GM18508 (cell line): ENCODE measurements around the gene PDXK.

Experiments
- ATAC-seq: cut with Tn5 transposase; IDR thresholded peaks from one replicate; pipeline ENCODE4 v1.9.1; 2021; ENCODE audit warnings: moderate number of reproducible peaks; ENCODE audit not compliant: insufficient read depth, unreplicated experiment

Gene PDXK

GRCh38 chr21:43739621-43740435 is 20.9 kb downstream of the PDXK start:
- ATAC-seq = no peak

DNA sequence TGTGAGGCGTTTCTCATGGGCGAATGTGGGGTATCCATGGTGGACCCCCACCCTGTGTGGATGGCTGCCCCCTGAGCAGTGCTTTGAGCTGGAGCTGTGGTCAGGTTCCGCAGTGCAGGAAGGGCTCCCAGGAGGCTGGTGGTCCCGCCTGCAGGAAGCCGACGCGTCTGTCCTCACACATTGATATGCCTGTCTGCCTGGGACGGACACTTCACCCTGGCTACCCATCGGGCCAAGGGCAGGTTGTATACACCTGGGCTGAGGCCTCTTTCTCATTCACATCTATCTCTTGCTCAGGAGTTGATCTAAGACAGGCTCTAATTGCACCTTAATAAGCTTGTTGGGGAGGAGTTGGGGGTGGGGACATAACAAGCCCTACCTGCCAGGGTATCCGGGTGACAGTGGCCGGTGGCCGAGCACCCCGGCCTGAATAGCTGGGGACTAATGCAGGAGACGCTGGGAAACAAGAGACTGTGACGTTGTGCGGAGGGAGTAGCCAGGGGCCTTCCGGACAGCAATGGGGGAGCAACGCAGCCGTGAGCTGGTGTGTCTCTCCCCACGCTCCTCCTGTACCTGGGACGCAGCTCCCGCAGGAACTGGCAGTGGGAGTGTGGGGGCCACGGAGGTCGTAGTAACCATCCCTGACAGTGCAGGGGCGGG is 21.7 kb downstream of the PDXK start:
- no peak for ATAC-seq

GRCh38 chr21:43741423-43742096 is 22.6 kb downstream of the PDXK start:
- no peak for ATAC-seq

GRCh38 chr21:43743947-43744346 is 25.0 kb downstream of the PDXK start:
- no peak for ATAC-seq

GRCh38 chr21:43744725-43745124 is 25.8 kb downstream of the PDXK start:
- ATAC-seq = no peak

DNA sequence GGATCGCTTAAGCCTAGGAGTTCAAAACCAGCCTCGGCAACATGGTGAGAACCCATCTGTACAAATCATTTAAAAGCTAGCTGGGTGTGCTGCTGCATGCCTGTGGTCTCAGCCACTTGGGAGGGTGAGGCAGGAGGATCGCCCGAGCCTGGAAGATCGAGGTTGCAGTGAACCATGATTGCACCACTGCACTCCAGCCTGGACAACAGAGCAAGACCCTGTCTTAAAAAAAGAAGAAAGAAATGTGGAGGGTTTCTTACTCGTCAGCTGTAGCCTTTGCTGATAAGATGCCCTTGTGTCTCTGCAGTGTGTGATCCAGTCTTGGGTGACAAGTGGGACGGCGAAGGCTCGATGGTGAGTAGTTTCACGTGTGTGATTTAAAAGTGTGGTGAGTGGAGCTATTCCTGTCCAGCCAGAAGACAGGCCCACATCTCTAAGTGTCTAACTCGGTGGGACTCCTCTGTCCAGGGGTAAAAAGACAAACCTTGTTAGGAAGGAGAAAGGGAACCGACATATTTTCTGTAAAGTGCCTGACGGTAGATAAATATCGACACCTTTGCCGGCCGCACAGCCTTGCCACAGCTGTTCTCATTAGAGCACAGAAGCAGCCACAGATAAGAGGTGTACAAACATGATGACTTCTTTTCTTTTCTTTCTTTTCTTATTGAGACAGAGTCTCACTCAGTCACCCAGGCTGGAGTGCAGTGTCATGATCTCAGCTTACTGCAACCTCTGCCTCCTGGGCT is 27.0 kb downstream of the PDXK start:
- ATAC-seq = no peak

DNA sequence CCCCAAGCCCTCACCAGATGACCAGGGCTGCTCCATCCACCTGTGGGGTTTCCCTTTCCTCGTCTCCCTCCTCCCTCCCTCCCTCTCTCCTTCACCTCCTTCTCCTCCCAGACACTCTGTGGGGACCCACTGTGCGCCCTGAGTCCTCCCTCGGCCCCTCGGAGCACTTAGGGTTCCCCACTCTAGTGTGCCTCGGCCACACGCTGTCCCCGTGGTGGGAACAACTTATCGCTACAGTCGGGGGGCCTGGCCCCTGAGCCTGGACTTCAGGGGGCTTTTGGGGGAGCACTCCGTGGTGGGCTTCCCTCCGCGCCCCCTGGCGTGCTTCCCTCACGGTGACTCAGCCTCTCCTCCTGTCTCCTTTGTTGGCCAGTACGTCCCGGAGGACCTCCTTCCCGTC is 29.7 kb downstream of the PDXK start:
- no peak for ATAC-seq

- no peak for ATAC-seq
Observed at GRCh38 chr21:43749651-43750262, 30.8 kb downstream of the PDXK start.

GRCh38 chr21:43750339-43751033 is 31.6 kb downstream of the PDXK start:
- no peak for ATAC-seq

DNA sequence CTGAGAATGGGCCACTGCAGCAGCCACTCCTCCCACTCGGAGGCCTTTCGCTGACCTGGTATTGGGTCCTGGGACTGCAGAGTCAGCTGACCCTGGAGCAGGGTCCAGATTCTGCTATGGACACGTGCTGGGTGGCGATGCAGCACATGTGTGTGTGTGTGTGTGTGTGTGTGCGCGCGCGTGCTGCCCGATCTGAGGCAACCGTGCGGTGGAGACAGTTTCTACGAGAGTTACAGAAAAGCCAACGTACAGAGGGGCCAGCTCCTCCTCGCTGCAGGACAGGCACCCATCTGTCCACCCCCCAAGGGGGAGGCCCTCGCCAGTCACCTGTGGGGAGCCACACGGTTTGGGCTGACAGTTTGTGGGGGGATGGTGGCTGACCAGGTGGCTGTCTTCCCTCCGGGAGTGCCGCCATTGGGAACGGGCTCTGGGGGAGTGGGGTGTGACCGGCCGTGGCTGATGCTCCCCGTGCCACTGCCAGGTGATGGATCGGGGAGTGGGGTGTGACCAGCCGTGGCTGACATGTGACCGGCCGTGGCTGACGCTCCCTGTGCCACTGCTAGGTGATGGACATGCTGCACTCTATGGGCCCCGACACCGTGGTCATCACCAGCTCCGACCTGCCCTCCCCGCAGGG is 33.1 kb downstream of the PDXK start:
- no peak for ATAC-seq

GRCh38 chr21:43752758-43753438 is 34.0 kb downstream of the PDXK start:
- no peak for ATAC-seq

- ATAC-seq = no peak
Observed at GRCh38 chr21:43753439-43753799, 34.5 kb downstream of the PDXK start.

GRCh38 chr21:43754948-43755781 is 36.2 kb downstream of the PDXK start:
- ATAC-seq = no peak

DNA sequence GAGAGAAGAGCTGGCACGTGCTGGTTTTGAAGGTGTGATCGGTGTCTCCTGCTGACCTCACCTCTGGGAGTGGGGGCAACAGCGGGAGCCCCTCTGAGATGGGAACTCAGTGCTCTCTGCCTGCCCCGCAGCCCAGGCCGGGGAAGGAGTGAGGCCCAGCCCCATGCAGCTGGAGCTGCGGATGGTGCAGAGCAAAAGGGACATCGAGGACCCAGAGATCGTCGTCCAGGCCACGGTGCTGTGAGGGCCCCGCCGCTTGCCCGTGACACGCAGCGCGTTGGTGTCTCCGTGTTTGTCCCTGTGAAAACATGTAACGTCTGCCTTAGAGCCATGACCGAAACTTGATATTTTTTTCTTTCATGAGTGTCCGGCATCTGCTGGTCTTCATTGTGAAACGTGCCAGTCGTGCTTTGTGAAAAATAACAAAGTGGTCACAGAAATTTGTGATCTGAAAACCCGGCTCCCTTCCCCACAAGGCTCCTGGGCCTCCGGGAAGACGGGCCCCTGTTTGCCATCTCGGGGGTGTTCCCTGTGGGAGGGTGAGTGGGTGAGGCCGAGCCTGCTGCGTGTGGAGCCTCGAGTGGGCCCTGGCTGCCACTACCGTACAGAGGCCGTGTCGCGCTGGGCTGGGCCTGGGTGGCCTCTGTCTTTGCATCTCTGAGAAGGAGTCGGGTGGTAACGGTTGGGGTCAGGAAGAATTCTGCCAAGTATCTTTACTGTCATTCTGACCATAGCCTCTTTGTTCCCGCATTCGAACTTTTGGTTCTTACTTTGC is 37.1 kb downstream of the PDXK start:
- no peak for ATAC-seq

DNA sequence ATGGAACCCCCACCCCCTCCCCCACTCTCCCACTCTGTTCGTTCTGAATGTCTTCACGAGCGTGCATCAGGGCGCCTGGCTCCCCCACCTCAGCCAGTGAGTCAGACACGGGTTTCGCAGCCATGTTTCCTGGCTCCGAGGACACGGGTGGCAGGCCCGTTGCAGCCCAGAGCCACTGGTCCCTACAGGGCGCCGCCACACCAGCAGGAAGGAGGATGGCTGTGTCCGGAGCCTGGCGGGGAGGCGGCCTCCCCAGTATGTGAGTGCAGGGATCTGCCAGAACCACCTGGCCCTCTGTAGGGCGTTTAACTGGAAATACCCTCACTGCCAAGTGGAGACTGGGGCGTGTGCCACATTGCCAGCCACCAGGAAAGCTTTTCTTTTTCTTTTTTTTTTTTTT is 38.7 kb downstream of the PDXK start:
- ATAC-seq = no peak

GRCh38 chr21:43758111-43758641 is 39.2 kb downstream of the PDXK start:
- no peak for ATAC-seq

- ATAC-seq = no peak
Observed at GRCh38 chr21:43758811-43759210, 39.9 kb downstream of the PDXK start.
